ENCODE results near the gene ATAT1.

DNA sequence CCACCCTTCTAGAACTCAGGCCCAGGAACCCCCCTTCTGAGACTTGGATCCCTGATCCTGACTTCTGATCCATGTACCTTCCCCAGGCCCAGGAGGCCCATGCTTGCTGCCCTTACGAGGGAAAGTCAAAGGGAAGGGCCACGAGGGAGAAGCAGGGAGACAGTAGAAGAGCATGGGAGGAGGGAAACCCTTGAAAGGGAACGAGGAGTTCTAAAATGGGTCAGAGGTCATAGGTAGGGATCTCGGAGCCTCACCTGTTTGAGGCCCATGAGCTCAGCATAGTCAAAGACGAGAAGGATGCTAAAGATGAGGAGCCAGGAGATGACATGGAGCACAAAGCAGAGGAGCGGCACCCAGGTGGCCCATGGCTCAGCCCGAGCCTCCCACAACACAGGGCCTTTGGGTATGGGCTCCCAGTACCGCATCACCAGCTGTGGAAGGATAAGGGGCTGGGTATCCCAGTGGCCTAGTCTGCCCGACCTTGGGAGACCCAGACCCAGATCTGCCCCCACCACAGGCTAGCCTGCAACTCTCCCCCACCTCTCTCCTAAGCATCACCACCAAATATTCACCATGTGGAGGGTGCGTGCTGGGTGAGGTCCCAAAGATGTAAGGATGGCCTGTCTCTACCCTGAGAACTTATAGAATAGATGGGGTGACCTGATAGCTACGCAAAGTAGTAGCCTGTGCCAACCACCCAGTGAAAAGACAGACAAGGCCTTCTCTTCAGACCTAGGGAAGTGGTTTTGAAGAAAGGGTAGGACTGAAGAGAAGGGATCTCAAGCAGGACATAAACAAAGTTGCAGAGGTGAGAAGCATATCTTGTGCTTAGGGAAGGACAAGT lies 62.6 kb downstream of the ATAT1 start:
- no peak for TF ChIP-seq MYNN (IDR thresholded peaks at IDR 0.05)
- TF ChIP-seq MYNN (CRISPR knock-in tag; IDR thresholded peaks at IDR 0.05) = no peak
- TF ChIP-seq ELF4 (CRISPR knock-in tag; IDR thresholded peaks at IDR 0.05) = no peak
- no peak for TF ChIP-seq ATF1 (CRISPR knock-in tag; IDR thresholded peaks at IDR 0.05)
- TF ChIP-seq ATF1 (tag; IDR thresholded peaks at IDR 0.05) = no peak
- no peak for TF ChIP-seq XRCC4 (IDR thresholded peaks at IDR 0.05; ENCODE audit: extremely low read depth, insufficient read depth, insufficient read length)
- TF ChIP-seq, protein P1, sequence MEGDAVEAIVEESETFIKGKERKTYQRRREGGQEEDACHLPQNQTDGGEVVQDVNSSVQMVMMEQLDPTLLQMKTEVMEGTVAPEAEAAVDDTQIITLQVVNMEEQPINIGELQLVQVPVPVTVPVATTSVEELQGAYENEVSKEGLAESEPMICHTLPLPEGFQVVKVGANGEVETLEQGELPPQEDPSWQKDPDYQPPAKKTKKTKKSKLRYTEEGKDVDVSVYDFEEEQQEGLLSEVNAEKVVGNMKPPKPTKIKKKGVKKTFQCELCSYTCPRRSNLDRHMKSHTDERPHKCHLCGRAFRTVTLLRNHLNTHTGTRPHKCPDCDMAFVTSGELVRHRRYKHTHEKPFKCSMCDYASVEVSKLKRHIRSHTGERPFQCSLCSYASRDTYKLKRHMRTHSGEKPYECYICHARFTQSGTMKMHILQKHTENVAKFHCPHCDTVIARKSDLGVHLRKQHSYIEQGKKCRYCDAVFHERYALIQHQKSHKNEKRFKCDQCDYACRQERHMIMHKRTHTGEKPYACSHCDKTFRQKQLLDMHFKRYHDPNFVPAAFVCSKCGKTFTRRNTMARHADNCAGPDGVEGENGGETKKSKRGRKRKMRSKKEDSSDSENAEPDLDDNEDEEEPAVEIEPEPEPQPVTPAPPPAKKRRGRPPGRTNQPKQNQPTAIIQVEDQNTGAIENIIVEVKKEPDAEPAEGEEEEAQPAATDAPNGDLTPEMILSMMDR (IDR thresholded peaks at IDR 0.05 in 2 of 3, conservative IDR thresholded peaks at IDR 0.05 in 1 of 3; ENCODE audit: insufficient read depth in 2 of 3, low read depth in 1 of 3, low read length in 3 of 3) = no peak
- no peak for TF ChIP-seq E2F3 (CRISPR knock-in tag; IDR thresholded peaks at IDR 0.05)

All from K562 (cell line).